ENCODE data around the gene RPTN. TPM values are rescaled to one million over a fixed set of nuclear protein-coding genes. Genes with fewer than 3 reads are reported as not detected.

The RPTN gene
- total RNA-seq, 1 experiment from 2014 or later = not detected

- peak overlapping the region; percentile 78 for H3K27ac ChIP-seq
- TF ChIP-seq EZH2 (IDR thresholded peaks at IDR 0.05; ENCODE audit: low read depth) (no peak), CTCF (conservative IDR thresholded peaks at IDR 0.05) (0 out of 2 replicates have a peak, but pooled peaks have one; percentile 29)
- ChIA-PET CTCF (interaction anchor here (0.5 to 0.7 kb wide), 3 partner anchors 23 to 53 kb away, joined by 3 to 17 read pairs (median 4); no protein-coding TSS in a partner anchor), POLR2A (ENCODE audit: unreplicated experiment) (interaction anchor here (0.6 to 0.7 kb wide), 3 partner anchors 126 to 615 kb away, joined by 5 to 8 read pairs (median 5); no protein-coding TSS in a partner anchor)
- H3K36me3 ChIP-seq (ENCODE audit: low read depth) = no peaks in the 10 kb centered on the region
- no peak overlapping the region for H3K4me3 ChIP-seq
- no peaks in the 10 kb centered on the region for H3K9me3 ChIP-seq (ENCODE audit: insufficient read depth, low read depth)
- H3K27me3 ChIP-seq (ENCODE audit: insufficient read depth, low read depth) = no peaks in the 10 kb centered on the region
- no peaks in the 10 kb centered on the region for H4K20me1 ChIP-seq (ENCODE audit: insufficient read depth)
- H3K79me2 ChIP-seq (ENCODE audit: low read depth) = no peaks in the 10 kb centered on the region
- H3K4me2 ChIP-seq = peak overlapping the region; percentile 42
- intact Hi-C loops (cut with micrococcal nuclease; ENCODE audit: unreplicated experiment) = loop anchor here (5.0 kb wide), 1 partner anchor 171 kb away; the partner anchor contains the start of gene S100A10
- no peak overlapping the region for H2AFZ ChIP-seq
- BruUV-seq (replicated peaks) = no TSS peak
- H3K9me2 ChIP-seq (ENCODE audit: insufficient read depth) = no peaks in the 10 kb centered on the region
- peaks cover 41% of the 10 kb centered on the region for H3F3A ChIP-seq (ENCODE audit: insufficient read depth, low read depth)
- DNase-seq = peak in 1 of 2 experiments; percentile 97
- peaks cover 59% of the 10 kb centered on the region for H3K4me1 ChIP-seq (replicated peaks; ENCODE audit: insufficient read depth)
Observed at GRCh38 chr1:152162792-152163463, 3.9 kb upstream of the RPTN start.

- no peak overlapping the region for H3K27ac ChIP-seq
- intact Hi-C loops (cut with micrococcal nuclease; ENCODE audit: unreplicated experiment) = loop anchor here (5.0 kb wide), 1 partner anchor 168 kb away; the partner anchor contains the start of gene S100A10
- no peaks in the 10 kb centered on the region for H3K27me3 ChIP-seq (ENCODE audit: insufficient read depth, low read depth)
- no TSS peak for BruUV-seq (replicated peaks)
- peaks cover 36% of the 10 kb centered on the region for H3K4me1 ChIP-seq (replicated peaks; ENCODE audit: insufficient read depth)
- H3K36me3 ChIP-seq (ENCODE audit: low read depth) = no peaks in the 10 kb centered on the region
- no peaks in the 10 kb centered on the region for H4K20me1 ChIP-seq (ENCODE audit: insufficient read depth)
- H3K9me3 ChIP-seq (ENCODE audit: insufficient read depth, low read depth) = no peaks in the 10 kb centered on the region
- ChIA-PET POLR2A (ENCODE audit: unreplicated experiment) (no interaction called here), CTCF (no interaction called here)
- no peak overlapping the region for H3K4me2 ChIP-seq
- peaks cover 31% of the 10 kb centered on the region for H3F3A ChIP-seq (ENCODE audit: insufficient read depth, low read depth)
- no peak for TF ChIP-seq EZH2 (IDR thresholded peaks at IDR 0.05; ENCODE audit: low read depth)
- TF ChIP-seq CTCF (conservative IDR thresholded peaks at IDR 0.05) = no peak
- no peak overlapping the region for H2AFZ ChIP-seq
- DNase-seq = no peak
- H3K79me2 ChIP-seq (ENCODE audit: low read depth) = no peaks in the 10 kb centered on the region
- no peak overlapping the region for H3K4me3 ChIP-seq
- H3K9me2 ChIP-seq (ENCODE audit: insufficient read depth) = no peaks in the 10 kb centered on the region
Observed at GRCh38 chr1:152160576-152160975, 1.5 kb upstream of the RPTN start.

GRCh38 chr1:152153996-152154395, 5.0 kb downstream of the RPTN start:
- Histone ChIP-seq H3K9me3 (ENCODE audit: insufficient read depth, low read depth) (no peaks in the 10 kb centered on the region), H3K4me2 (no peak overlapping the region), H3K4me1 (replicated peaks; ENCODE audit: insufficient read depth) (no peaks in the 10 kb centered on the region), H3K79me2 (ENCODE audit: low read depth) (no peaks in the 10 kb centered on the region), H3K36me3 (ENCODE audit: low read depth) (no peaks in the 10 kb centered on the region), H3K27me3 (ENCODE audit: insufficient read depth, low read depth) (no peaks in the 10 kb centered on the region), H3K27ac (no peak overlapping the region), H4K20me1 (ENCODE audit: insufficient read depth) (no peaks in the 10 kb centered on the region), H2AFZ (no peak overlapping the region), H3F3A (ENCODE audit: insufficient read depth, low read depth) (no peaks in the 10 kb centered on the region), H3K4me3 (no peak overlapping the region), H3K9me2 (ENCODE audit: insufficient read depth) (no peaks in the 10 kb centered on the region; the same call in 1 of the 2 replicates)
- DNase-seq = no peak
- ChIA-PET POLR2A (ENCODE audit: unreplicated experiment) (interaction anchor here (0.7 kb wide), 1 partner anchor 33 kb away, joined by 3 read pairs; no protein-coding TSS in a partner anchor), CTCF (no interaction called here)
- TF ChIP-seq CTCF (conservative IDR thresholded peaks at IDR 0.05) (no peak), EZH2 (IDR thresholded peaks at IDR 0.05; ENCODE audit: low read depth) (no peak)
- no TSS peak for BruUV-seq (replicated peaks)
- intact Hi-C loops (cut with micrococcal nuclease; ENCODE audit: unreplicated experiment) = no loop called here

All from PC-9 (cell line).